Testis (tissue), 2 donors: ENCODE measurements around the gene CRLF1.

Experiments
- CTCF ChIP-seq, 3 experiments: fragments of 450-650 bp in 2 of 3; fragments of 200-600 bp in 1 of 3; sonication (generic) in 1 of 3; IDR thresholded peaks; one replicate each; pipeline ENCODE4 v1.5.1; 2016 to 2019; ENCODE audit warnings: antibody characterized with exemption in 3 of 3, mild to moderate bottlenecking in 2 of 3, moderate library complexity in 1 of 3
- POLR2A ChIP-seq: fragments of 450-650 bp; IDR thresholded peaks from one replicate; pipeline ENCODE4 v1.6.1; 2017; ENCODE audit warnings: antibody characterized with exemption, mild to moderate bottlenecking, moderate library complexity

- TF ChIP-seq POLR2A (no peak), CTCF (IDR thresholded peaks at IDR 0.05) (peak; percentile 82 to 88 (median 85))
Observed at GRCh38 chr19:18588611-18589379, 17.8 kb downstream of the CRLF1 start, which contains the start of gene REX1BD.
